Heart left ventricle (tissue), 16 donors: ENCODE results near the gene ERBB2. TPM values are rescaled to one million over a fixed set of nuclear protein-coding genes. Genes with fewer than 3 reads are reported as not detected.

Experiments
- ATAC-seq, 4 donors: fragments of 200-7000 bp; cut with Tn5 transposase; one replicate each; pipeline ENCODE4 v1.9.1; 2020 to 2022; ENCODE audit warnings: moderate library complexity in 4 of 4, mild to moderate bottlenecking in 3 of 4, moderate number of reproducible peaks in 1 of 4
- DNase-seq, 5 donors: peaks; one replicate each; pipeline ENCODE4 v3.0.0-alpha.2; 2020
- H3K27ac ChIP-seq, 12 donors: fragments of 200-600 bp; sonication (generic) in 4 of 12; one replicate each; pipeline versions ENCODE4 v1.5.0 to v1.8.0; 2016 to 2022; ENCODE audit warnings: mild to moderate bottlenecking in 2 of 12
- H3K27me3 ChIP-seq, 9 donors: fragments of 200-600 bp; sonication (generic) in 2 of 9; one replicate each; pipeline versions ENCODE4 v1.5.1 to v1.8.0; 2016 to 2022; ENCODE audit warnings: mild to moderate bottlenecking in 3 of 9
- H3K36me3 ChIP-seq, 9 donors: fragments of 200-600 bp; sonication (generic) in 2 of 9; one replicate each; pipeline versions ENCODE4 v1.5.0 to v1.8.0; 2018 to 2022; ENCODE audit warnings: mild to moderate bottlenecking in 2 of 9
- H3K4me1 ChIP-seq, 12 donors: fragments of 200-600 bp; sonication (generic) in 4 of 12; one replicate each; pipeline versions ENCODE4 v1.5.0 to v1.8.0; 2016 to 2022; ENCODE audit warnings: mild to moderate bottlenecking in 3 of 12
- H3K4me3 ChIP-seq, 12 donors: fragments of 200-600 bp; sonication (generic) in 4 of 12; one replicate each; pipeline versions ENCODE4 v1.5.0 to v1.8.0; 2017 to 2022; ENCODE audit warnings: mild to moderate bottlenecking in 9 of 12, moderate library complexity in 4 of 12
- H3K9me3 ChIP-seq, 12 donors: fragments of 200-600 bp; sonication (generic) in 4 of 12; one replicate each; pipeline versions ENCODE4 v1.5.0 to v1.8.0; 2016 to 2022; ENCODE audit warnings: mild to moderate bottlenecking in 1 of 12
- POLR2A ChIP-seq, 2 donors: fragments of 450-650 bp; IDR thresholded peaks; one replicate each; pipeline ENCODE4 v1.6.1; 2017; ENCODE audit warnings: antibody characterized with exemption in 2 of 2, mild to moderate bottlenecking in 2 of 2, moderate library complexity in 2 of 2
- WGBS, 4 donors: extraction: QIAGEN DNeasy Blood & Tissue Kit in 2 of 4; methylation state at CpG; one replicate each; pipeline versions ENCODE4 v1.1.5 to v1.1.7; 2013 to 2018; 5-methylcytosine and 5-hydroxymethylcytosine counted together
- intact Hi-C, 10 donors: fragments of 100-400 bp; cut with DNase I; formaldehyde crosslinking; loops; one replicate each; pipeline versions ENCODE4 v1.11.1 to v1.14.2; 2022
- polyA plus RNA-seq, 2 donors: library from polyadenylated mRNA; stranded (reverse); fragments of 200-250 nt; gene quantifications; one replicate each; pipeline ENCODE4 v1.2.3, GENCODE V29; 2013
- total RNA-seq, 9 donors: library from RNA; depleted of rRNA in 2 of 9; stranded (reverse); fragments of >200 nt in 2 of 9; fragmentation: NEBNext Ultra II Directional in 3 of 9; extraction: Animal tissue kit (Norgen Biotek cat#: 25700) in 3 of 9; gene quantifications; one replicate each; pipeline versions ENCODE4 v1.1.0 to v1.2.4, GENCODE V29; 2016 to 2023
- TF ChIP-seq, protein P1 (sequence below), 12 donors: fragments of 200-600 bp; sonication (generic) in 4 of 12; IDR thresholded peaks; one replicate each; pipeline versions ENCODE4 v1.5.0 to v1.8.0; 2018 to 2022; ENCODE audit warnings: antibody characterized with exemption in 12 of 12, mild to moderate bottlenecking in 5 of 12
- donor health status: ischemic (EF 13 %, LVEDD 7.1; RV severe dilation, severe dysfunction).
- donor health status: healthy with polysubstance abuse.
- donor health status: DM: no; HTN: yes; CAD: no.
- donor health status: DM: no; HTN: no; CAD: no.
- donor health status: ischemic (EF 25% LVEDD 6.9; RV normal size, moderate dysfunction).
- donor health status: ischemic (EF 25% LVEDD 5.7; RV mildly dilated, moderate dysfunction).
- donor health status: healthy.
- donor health status: DM: yes; HTN: yes; CAD: no.
- donor health status: ischemic (EF 35%, LVEDD 5.7; RV mildly dilated, moderate dysfunction).
- donor health status: nonischemic (EF 11% LVEDD 7.7; RV severe dilation, severe dysfunction).
- donor health status: DM: yes; HTN: yes; CAD: no.
- donor health status: PGD.
- donor health status: ischemic (EF 29% LVEDD 5.4; RV normal size, mild dysfunction).
- donor health status: nonischemic (EF 23%, LVEDD 6.1; RV moderate dilation, normal function).

Gene ERBB2
- total and polyA plus RNA-seq, 11 donors = 29.7 to 95.1 (median 77.4) TPM

DNA sequence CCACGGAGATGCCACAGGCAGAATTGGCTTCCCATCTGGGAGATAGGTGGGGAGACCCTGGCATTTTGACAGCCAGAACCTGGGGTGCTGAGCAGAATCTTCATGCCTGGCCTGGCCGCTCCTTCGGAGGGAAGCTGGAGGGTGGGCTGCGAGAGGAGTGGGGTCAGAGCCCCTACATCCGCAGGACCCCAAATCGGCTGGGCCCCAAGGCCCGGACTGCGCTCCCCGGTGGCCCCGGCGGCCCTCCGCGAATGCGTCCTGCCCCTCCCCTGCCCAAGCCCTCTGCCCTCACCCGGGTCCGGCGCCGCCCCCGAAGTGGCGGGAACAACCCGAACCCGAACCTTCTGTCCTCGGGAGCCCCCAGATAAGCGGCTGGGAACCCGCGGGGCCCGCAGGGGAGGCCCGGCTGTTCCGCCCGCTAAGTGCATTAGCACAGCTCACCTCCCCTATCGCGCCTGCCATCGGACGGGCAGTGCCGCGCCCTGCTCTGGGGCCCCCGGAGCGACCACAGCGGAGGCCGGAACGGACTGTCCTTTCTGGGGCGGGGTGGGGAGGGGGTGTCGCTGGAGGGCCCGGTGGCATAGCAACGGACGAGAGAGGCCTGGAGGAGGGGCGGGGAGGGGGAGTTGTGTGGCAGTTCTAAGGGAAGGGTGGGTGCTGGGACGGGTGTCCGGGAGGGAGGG is 32.5 kb upstream of the ERBB2 start:
- DNase-seq (peak in 4 of 5 donors; percentile 57 to 77 (median 74)), ATAC-seq (peak in 3 of 4 donors; percentile 9 to 15 (median 13))
- WGBS, 4 donors = 4 to 10% (median 6%) methylated on average over 21 to 49 of the region's 49 CpGs
- H3K27ac ChIP-seq = peak overlapping the region; percentile 85 to 99 (median 96)
- no peaks in the 10 kb centered on the region for H3K9me3 ChIP-seq
- H3K27me3 ChIP-seq = peaks cover 0 to 40% (median 11%) of the 10 kb centered on the region in 9 donors
- intact Hi-C loops = loop anchor here in 2 of 10 donors (5.0 to 10.0 kb wide), 2 partner anchors 45 to 647 kb away; no protein-coding TSS in a partner anchor
- H3K4me1 ChIP-seq = peaks cover 7 to 92% (median 43%) of the 10 kb centered on the region in 12 donors
- H3K4me3 ChIP-seq = peak overlapping the region; percentile 36 to 78 (median 64)
- TF ChIP-seq, protein P1, sequence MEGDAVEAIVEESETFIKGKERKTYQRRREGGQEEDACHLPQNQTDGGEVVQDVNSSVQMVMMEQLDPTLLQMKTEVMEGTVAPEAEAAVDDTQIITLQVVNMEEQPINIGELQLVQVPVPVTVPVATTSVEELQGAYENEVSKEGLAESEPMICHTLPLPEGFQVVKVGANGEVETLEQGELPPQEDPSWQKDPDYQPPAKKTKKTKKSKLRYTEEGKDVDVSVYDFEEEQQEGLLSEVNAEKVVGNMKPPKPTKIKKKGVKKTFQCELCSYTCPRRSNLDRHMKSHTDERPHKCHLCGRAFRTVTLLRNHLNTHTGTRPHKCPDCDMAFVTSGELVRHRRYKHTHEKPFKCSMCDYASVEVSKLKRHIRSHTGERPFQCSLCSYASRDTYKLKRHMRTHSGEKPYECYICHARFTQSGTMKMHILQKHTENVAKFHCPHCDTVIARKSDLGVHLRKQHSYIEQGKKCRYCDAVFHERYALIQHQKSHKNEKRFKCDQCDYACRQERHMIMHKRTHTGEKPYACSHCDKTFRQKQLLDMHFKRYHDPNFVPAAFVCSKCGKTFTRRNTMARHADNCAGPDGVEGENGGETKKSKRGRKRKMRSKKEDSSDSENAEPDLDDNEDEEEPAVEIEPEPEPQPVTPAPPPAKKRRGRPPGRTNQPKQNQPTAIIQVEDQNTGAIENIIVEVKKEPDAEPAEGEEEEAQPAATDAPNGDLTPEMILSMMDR (IDR thresholded peaks at IDR 0.05) = no peak
- peak in 1 of 2 donors; percentile 57 for TF ChIP-seq POLR2A (IDR thresholded peaks at IDR 0.05)
- H3K36me3 ChIP-seq = peaks cover 0 to 7% (median 0%) of the 10 kb centered on the region in 9 donors

DNA sequence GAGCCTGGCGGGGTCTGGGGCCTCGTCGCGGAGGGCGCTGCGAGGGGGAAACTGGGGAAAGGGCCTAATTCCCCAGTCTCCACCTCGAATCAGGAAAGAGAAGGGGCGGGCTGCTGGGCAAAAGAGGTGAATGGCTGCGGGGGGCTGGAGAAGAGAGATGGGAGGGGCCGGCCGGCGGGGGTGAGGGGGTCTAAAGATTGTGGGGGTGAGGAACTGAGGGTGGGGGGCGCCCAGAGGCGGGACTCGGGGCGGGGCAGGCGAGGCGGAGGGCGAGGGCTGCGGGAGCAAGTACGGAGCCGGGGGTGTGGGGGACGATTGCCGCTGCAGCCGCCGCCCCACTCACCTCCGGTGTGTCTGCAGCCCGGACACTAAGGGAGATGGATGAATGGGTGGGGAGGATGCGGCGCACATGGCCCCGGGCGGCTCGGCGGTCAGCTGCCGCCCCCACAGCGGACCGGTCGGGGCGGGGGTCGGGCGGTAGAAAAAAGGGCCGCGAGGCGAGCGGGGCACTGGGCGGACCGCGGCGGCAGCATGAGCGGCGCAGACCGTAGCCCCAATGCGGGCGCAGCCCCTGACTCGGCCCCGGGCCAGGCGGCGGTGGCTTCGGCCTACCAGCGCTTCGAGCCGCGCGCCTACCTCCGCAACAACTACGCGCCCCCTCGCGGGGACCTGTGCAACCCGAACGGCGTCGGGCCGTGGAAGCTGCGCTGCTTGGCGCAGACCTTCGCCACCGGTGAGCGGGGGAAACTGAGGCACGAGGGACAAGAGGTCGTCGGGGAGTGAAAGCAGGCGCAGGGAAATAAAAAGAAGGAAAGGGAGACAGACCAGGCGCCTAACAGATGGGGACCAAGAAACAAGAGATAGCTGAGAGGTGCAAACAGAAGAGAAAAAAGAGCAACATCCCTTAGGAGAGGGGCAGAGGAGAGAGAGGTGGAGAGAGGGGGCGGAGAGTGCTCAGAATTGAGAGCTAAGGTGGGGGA is 31.6 kb upstream of the ERBB2 start, which contains the start of gene PNMT:
Gene PNMT, plus strand, starts transcription at position 509 of the 980 bp plus-strand sequence. Its CDS starts 23 bp downstream, at position 532.
- intact Hi-C loops = loop anchor here in 2 of 10 donors (2.0 to 10.0 kb wide), 3 partner anchors 45 to 647 kb away; no protein-coding TSS in a partner anchor
- TF ChIP-seq POLR2A (IDR thresholded peaks at IDR 0.05) = no peak
- TF ChIP-seq, protein P1 (IDR thresholded peaks at IDR 0.05) = peak; percentile 52 to 78 (median 64)
- Histone ChIP-seq H3K36me3 (no peaks in the 10 kb centered on the region), H3K9me3 (no peaks in the 10 kb centered on the region), H3K27ac (peak within 1 kb of the TSS; percentile 85 to 99 (median 96)), H3K4me3 (peak within 1 kb of the TSS; percentile 36 to 78 (median 64)), H3K27me3 (peaks cover 0 to 40% (median 11%) of the 10 kb centered on the region in 9 donors), H3K4me1 (peaks cover 0 to 85% (median 35%) of the 10 kb centered on the region in 12 donors)
- DNase-seq (peak; percentile 78 to 88 (median 83)), ATAC-seq (peak in 1 of 4 donors; percentile 8)
- WGBS, 4 donors = 2 to 3% (median 2%) methylated on average over 44 to 85 of the region's 85 CpGs

DNA sequence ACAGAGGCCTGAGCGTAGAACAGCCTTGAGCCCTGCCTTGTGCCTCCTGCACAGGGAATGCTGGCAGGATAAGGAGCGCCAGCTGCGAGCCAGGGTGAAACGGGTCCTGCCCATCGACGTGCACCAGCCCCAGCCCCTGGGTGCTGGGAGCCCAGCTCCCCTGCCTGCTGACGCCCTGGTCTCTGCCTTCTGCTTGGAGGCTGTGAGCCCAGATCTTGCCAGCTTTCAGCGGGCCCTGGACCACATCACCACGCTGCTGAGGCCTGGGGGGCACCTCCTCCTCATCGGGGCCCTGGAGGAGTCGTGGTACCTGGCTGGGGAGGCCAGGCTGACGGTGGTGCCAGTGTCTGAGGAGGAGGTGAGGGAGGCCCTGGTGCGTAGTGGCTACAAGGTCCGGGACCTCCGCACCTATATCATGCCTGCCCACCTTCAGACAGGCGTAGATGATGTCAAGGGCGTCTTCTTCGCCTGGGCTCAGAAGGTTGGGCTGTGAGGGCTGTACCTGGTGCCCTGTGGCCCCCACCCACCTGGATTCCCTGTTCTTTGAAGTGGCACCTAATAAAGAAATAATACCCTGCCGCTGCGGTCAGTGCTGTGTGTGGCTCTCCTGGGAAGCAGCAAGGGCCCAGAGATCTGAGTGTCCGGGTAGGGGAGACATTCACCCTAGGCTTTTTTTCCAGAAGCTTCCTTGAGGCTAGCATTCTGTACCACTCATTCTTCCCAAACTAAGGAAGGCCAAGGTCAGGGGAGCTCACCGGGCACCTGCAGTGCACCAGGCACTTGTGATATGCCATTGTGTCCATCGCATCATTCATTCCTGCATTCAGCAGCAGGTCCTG is 29.7 kb upstream of the ERBB2 start:
- intact Hi-C loops = loop anchor here in 7 of 10 donors (2.0 to 10.0 kb wide), 6 partner anchors 33 to 645 kb away; partner anchors contain the start of genes STARD3 (in 2 of the 7) and PPP1R1B (in 1 of the 7)
- no peak for ATAC-seq
- peak in 2 of 5 donors; percentile 11 to 65 for DNase-seq
- Histone ChIP-seq H3K4me3 (no peak overlapping the region), H3K4me1 (peaks cover 0 to 76% (median 26%) of the 10 kb centered on the region in 12 donors), H3K27me3 (peaks cover 0 to 40% (median 11%) of the 10 kb centered on the region in 9 donors), H3K36me3 (no peaks in the 10 kb centered on the region), H3K27ac (peak overlapping the region in 11 of 12 donors; percentile 66 to 98 (median 86)), H3K9me3 (no peaks in the 10 kb centered on the region)
- TF ChIP-seq POLR2A (IDR thresholded peaks at IDR 0.05) = no peak
- TF ChIP-seq, protein P1 (IDR thresholded peaks at IDR 0.05) = no peak
- WGBS, 4 donors = 84 to 92% (median 85%) methylated on average over 16 to 23 of the region's 23 CpGs
